Stimulated activated CD8-positive, alpha-beta memory T cell treated with anti-CD3 and anti-CD28 coated beads, Interleukin-12 subunit alpha, Interleukin-12 subunit beta, amount 100 ng/mL, for 1 hour (primary cell): ENCODE data around the gene KRT85.
"Not testable (repeated sequence)": the region's sequence is repeated elsewhere in the genome, so short reads cannot be mapped to it uniquely, and the experiment has no call there.

Experiments used
- DNase-seq: peaks from one replicate; pipeline ENCODE4 v3.0.0-alpha.2; 2020; ENCODE audit warnings: low read depth

KRT85 gene

DNA sequence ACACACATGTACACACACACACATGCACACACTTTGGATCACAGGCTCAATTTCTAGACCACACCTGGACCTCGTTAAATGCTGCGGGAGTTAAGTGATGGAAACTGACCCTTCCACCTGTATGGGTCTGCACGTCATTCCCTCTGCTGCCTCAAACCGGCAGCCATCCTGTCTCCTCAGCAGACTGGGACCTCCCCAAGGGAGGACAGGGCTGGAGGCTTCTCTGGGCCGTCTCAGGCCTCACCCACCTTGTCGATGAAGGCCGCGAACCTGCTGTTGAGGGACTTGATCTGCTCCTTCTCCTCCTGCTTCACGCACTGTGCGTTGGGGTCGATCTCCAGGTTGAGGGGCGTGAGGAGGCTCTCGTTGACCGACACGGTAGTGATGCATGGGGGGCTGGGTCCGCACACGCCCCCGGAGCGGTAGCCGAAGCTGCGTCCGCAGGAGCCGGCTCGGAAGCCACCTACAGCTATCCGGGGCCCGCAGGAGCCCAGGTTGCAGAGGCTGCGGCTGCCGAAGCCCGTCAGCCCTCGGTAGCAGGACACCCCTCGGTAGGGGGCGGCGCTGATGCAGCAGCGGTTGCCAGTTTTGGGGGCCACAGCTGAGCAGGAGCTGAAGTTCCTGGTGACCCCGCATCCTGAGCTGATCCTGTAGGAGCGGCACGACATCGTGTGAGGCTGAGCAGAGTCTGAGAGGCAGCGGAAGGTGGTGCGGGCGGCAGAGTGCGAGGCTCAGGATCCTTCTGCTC is at the start of gene KRT85:
Gene KRT85 (minus strand): TSS at position 744 of the 748 bp plus-strand sequence. CDS start 76 bp downstream, at position 668.
- DNase-seq = no peak

DNA sequence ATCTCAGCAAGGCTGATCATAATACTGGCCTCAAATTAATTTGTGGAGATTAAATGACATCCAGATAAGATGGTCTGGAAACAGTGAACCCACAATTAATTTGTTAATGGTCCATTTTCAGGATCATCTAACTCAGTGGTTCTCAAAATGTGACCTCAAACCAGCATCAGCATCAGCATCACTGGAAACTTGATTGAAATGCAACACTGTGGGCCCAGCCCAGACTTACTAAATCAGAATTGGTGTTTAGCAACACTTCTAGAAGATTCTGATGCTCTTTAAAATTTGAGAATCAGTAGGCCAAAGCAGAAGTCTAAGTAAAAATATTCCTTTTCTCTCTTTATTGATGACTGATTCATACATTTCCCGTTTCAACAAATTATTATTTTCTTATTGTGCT is 49.5 kb upstream of the KRT85 start:
- DNase-seq = no peak

DNA sequence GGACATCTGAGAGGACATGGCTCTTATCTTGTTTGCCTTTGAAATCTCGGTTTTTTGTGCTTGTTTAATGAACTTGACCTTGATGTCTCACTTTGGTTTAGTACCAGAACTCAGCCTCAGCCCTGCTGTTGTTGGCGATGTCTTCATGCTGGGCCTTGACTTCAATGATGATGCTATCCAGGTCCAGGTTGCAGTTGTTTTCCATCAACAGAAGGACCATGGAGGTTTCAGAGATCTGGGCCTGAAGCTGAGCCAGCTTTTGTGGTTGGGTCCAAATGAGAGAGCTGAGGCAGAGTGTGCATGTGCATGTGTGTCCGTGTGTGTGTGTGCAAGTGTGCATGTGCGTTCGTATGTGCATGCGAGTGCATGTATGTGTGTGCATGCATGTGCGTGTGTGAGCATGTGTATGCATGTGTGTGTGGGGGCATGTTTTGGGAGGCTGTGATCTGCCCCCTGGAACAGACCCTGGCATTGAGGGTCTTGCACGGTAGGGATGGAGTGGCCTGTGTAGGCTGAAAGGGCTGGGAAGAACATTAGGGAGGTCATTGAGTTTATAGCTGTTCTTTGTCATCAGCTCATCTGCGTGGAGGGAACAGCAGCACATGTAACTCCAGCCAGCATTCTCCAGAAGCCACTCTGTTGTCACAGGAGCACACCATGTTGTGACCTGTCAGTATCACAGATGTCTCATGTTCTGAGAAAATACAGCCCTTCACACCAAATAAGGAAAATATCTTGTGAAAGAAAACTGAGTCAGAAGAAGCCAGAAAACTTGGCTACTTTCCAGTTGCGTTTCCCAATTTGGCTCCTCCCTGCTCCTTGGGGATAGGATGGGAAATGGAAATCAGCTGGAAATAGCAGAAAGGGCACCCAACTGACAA is 48.8 kb upstream of the KRT85 start:
- DNase-seq = no peak

DNA sequence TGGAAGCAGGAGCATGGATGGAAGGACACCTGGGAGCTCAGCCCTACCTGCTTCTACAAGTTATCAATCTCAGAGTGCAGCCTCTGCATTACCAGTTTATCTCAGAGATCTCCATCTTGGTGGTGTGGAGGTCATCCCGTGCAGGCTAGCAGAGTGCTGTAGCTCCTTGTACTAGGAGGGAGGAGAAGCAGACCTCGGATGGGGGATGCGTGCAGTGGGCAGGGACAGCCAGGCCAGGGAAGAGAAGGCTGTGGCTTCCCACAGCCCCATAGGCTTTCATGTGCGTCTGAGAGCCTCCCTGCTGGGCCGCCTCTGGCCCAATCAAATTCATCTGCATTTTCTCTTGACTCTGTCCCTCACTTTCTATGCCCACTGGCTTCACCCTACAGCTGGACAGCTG is 47.7 kb upstream of the KRT85 start:
- DNase-seq = no peak

DNA sequence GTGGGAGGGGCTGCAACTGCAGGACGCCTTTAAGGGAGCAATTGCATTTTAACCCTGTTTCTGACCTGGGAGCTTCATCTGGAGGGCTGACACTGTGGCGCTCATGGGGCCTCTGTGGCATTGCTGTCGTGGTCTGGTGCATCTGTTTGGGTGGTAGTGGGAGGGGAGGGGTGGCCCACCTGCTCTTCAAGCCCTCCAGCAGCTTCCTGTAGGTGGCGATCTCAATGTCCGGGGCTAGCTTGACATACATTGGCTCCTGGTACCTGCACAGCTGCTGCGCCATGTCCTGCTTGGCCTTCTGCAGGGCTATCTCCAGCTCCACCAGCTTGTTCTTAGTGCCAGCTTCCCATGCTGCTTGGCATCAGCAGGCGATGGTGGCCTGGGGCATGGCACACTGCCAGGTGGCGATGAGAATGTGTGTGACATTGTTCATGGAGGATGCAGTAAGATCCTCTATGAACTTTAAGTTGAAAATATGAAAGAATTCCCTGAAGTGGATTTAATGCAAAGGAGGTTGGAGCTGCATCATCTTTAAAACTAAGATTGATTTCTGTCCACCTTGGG is 46.6 kb upstream of the KRT85 start:
- DNase-seq = no peak

DNA sequence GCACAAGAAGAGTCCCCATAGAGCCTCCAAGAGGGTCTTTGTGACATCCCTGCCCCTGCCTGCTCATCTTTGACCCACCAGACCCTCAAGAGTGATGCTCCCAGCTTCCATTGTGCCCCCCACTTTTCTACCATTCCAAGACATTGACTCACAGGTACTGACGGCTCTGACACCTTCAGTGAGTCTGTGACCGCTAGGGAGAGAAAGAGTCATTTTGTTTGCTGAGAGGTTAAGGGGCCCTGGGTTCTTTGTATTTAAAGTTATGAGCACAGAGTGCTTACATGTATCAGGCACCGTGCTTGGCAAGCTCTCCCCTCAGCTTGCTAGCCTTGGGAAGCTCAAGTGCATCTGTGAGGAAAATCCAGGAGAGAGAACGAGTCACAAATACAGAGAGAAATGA is 45.9 kb upstream of the KRT85 start:
- DNase-seq = no peak

DNA sequence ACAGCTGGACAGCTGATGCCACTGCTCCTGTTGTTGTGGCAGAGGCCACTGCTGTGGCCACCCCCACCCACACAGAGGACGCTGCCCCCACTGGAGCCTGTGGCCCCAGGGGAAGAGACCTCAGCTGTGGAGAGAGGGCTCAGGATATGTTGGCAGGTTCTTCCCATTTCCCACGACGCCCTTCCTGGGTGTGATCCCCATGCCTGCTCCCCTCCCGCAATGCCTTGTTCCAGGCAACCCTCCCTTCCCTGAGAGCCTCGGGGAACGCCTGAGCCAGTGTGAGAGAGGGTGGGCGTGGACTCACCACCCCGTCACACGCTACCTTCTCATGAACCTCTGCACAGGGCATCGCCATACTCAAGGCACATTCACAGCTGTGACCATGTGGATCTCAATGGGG is 44.5 kb upstream of the KRT85 start:
- no peak for DNase-seq

DNA sequence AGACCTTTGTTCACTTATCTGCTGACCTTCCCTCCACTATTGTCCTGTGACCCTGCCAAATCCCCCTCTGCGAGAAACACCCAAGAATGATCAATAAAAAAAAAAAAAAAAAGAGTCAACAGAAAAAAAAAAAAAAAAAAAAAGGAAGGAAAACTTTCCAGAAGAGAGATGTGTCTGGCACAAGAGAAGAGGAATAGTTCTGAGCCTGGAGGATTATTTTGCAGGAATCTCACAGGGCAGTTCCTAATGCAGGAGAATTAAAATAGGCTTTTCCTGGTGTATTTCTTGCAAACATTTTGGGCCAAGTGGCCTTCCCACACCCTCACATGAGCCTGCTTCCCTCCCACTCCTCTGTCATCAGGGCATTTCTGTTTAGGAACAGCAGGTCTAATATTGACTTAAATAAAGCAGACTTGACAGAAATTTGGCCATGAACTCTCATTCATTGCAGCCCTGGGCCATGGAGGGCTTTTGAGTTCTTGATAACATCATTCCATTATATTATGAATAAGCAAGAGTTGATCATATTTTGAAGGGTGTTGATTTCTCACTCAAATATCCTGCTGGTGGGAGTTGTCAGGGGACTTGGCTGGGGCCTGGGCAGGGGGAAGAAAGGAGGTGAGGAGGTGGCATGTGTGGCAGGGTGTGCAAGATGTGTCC is 43.4 kb upstream of the KRT85 start:
- DNase-seq = not testable (repeated sequence)

DNA sequence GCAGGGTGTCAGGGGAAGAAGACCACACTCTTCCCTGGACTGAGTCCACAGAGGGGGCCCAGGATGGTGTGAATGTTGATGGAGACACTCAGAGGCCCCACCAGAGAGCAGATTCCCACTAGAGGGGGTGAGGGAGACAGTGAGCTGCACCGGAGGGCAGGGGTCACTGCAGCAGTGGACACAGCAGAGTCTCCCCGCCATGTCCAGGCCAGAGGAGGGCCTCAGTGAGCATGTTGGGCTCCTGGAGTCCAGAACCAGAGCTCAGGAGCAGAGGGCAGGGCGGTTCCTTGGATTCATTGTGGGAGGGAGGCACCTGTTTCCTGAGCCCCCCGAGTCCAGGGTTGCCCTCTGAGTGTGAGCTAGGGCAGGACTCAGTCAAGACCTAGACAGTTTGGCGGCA is 40.6 kb upstream of the KRT85 start:
- DNase-seq = no peak

DNA sequence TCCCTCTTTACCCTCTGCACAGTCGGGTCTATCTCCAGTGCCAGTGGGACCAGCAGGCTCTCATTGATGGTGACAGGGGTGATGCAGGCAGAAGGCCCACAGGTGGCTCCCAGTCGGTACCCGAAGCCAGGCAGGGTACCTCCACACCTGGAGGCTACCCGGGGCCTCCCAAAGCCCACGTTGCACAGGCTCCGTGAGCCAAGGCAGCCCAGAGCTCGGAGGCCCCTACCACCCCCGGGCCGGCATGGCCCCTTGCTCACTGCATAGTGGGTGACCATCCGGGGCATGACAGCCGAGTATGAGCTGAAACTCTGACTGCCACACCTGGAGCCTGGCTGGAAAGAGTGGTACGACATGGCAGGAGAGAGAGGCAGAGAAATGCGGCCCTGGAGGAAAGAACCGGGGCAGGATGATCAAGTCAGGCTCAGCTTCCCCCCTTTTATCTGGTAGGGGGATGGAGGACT is 38.7 kb upstream of the KRT85 start, which contains the start of gene KRT82:
Gene KRT82 (minus strand): TSS at position 414 of the 464 bp plus-strand sequence. CDS start 58 bp downstream, at position 356.
- DNase-seq = no peak

DNA sequence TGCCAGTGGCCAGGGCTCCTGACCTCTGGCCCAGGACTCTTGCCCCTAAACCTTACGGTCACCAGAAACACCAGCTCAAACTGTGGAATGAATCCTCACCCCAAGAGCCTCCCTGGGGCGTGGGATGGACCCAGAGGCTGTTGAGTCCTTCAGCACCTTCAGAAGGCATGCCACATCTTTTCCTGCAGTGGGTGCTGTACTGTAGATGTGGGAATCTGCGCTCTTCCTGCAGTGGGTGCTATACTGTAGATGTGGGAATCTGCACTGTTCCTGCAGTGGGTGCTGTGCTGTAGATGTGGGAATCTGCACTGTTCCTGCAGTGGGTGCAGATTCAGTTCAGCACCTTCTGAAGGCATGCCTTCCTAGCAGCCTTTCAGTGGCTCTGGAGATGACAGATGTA is 37.7 kb upstream of the KRT85 start:
- DNase-seq = no peak

DNA sequence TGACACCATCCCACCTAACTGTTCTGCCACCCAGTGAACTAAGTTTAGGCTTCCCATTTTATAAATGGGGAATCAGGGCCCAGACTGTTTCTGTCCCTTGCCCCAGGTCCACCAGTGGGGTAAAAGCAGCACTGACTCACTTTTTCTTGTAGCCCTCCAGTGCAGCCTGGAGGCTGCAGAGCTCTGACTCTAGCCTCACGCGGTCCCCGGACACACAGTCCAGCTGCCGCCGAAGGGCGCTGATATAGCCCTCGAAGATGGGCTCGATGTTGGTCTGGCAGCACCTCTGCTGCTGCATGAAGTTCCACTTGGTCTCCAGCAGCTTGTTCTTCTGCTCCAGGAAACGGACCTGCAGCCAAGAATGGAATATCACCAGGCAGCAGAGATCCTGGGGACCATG is 36.3 kb upstream of the KRT85 start:
- DNase-seq = no peak

DNA sequence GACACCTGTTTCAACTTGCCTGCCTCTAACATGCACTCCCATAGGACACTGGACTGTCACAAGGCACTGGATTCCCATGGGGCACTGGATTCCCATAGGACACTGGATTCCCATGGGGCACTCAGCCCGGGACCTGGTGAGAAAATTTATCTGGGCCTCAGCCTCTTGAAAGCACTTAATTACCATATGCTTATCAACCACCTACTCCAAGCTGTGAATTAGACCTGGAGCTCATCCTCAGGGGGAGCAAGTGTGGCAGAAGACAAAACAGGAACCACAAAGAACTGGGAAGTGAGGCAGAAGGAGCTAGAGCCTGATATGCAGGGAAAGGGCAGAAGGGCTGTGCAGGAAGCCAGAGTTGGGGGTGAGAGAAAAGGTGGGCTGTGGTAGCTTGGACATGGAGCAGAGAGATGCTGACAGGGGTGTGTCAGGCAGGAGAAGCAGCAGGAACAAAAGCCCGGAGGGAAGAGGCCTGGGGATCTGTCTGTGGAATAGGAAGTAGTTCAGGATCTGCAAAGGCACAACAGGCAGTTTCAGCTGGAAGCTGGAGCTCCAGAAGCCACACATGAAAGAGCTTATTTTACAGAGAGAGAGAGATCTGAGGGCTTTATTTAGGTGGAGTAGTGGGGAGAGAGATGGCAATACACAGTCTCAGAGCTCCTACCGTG is 35.7 kb upstream of the KRT85 start:
- no peak for DNase-seq

DNA sequence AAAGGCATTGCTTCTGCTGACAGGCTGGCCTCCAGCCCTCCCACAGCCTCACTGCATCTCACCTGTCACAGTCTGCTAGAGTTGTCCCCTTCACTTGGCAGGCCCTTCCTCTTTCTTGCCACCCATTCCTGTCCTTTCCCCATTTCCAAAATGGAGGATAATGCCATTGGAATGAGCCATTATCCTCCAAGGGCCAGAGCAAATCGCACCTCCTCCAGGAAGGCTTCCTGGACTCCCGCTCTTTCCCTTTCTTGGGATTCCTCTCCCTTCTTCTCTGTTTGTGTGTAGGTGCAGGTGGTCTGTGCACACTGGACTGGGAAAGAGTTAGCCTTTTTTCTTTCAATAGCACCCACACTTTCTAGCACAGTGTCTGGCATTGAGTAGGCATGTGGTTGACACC is 35.1 kb upstream of the KRT85 start:
- DNase-seq = no peak

DNA sequence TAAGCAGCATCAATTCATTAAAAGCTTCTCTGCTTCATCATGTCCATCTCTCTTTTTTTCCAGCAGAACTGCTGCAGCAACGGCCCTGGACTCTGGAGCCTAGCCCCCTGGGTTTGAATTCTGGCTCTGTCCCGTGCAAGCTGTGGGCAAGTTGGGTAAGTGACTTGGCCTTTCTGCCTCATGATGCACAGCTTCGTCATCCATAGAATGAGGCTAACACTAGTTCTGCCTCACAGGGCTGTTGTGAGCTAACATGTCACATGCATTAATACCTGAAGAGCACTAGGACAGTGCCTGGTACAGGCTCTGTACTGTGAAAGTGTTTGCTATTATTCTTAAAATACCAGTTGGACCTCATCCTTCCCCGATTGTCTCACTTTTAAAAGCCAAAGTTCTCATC is 34.6 kb upstream of the KRT85 start:
- DNase-seq = no peak

DNA sequence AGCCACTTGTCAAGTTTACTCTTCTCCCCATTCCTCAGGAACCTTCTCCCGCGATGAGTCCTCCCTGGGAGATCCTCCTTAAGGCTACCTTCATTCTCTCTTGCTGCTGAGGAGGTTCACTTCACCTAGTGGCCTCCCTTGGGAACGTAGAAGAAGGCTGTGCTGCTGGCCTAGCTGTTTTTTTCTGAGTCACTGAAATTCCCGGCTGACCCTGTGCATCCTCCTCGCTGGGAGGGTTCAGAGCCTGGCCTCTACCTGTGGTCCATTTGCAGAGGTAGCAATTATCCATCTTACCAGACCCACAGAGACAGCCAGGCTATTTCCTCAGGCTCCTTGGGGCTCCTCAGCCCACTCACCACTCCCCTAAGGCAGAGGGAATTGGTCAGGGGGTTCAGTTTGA is 34.2 kb upstream of the KRT85 start:
- DNase-seq = no peak

DNA sequence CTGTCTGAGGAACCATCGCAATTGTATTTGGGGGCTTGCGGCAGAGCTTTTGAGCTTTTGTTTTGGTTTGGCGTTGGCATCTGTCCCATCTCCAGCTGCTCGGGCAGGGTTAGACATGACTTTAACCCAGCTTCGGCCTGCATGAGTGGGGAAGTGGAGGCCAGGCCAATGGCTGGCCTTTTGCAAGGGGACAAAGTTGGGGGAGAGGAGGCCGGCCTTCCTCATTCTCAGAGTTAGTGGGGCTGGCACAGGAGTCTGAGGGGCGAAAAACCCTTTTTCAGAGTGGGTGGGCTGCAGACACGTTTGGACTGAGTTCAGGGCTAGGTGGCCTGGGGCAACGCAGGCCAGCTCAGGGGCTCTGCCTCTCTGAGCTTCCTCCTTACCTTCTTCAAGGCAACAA is 33.6 kb upstream of the KRT85 start:
- no peak for DNase-seq

DNA sequence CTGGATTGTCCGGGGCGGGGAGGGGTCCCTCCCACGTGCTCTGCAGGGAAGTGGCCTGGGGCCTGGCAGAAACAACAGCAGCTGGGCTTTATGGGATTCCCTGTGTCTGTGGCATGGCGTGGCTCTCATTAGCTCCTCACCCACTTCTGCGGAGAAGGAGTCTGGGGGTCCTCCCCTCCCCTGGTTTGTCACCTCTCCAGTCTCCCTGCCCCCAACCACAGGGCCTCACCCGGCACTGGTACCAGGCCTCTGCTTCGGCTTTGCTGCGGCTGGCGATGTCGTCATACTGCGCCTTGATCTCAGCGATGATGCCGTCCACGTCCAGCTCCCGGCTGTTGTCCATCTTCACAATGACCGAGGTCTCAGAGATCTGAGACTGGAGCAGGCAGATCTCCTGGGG is 32.5 kb upstream of the KRT85 start:
- no peak for DNase-seq

DNA sequence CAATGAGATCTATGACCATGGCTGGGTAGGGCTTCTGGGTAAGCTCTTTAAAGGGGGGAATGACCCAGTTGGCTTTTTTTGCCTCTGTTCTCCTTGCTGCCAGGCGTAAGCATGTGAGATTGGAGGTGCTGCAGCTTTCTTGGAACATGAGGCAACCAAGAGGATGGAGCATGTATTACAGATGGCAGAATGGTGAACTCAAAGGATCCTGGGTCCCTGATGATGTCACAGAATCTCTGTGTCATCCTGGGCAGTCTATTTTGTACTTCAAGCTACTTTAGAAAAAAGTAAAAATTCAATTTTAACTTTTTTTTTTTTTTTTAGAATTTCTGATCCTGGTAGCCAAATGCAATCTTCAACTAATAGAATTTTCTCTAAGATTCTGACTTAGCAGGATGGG is 30.9 kb upstream of the KRT85 start:
- DNase-seq = no peak

DNA sequence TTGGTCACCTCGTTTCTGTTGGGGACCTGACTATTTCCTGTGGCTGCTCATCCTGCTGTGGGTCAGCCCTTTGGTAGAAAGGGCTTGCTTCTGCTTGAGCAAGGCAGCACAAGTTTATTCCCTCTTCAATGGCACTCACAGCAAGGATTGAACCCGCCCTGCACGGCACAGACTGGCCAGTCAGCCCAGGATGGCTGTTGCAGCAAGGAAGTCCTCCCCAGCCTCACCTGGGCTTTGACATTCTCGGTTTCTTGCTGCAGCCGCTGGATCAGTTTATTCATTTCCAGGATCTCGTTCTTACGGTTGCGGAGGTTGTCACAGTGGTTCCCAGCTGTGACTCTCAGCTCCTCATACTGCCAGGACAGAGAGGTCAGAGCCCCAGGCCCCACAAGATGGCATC is 29.4 kb upstream of the KRT85 start:
- no peak for DNase-seq

DNA sequence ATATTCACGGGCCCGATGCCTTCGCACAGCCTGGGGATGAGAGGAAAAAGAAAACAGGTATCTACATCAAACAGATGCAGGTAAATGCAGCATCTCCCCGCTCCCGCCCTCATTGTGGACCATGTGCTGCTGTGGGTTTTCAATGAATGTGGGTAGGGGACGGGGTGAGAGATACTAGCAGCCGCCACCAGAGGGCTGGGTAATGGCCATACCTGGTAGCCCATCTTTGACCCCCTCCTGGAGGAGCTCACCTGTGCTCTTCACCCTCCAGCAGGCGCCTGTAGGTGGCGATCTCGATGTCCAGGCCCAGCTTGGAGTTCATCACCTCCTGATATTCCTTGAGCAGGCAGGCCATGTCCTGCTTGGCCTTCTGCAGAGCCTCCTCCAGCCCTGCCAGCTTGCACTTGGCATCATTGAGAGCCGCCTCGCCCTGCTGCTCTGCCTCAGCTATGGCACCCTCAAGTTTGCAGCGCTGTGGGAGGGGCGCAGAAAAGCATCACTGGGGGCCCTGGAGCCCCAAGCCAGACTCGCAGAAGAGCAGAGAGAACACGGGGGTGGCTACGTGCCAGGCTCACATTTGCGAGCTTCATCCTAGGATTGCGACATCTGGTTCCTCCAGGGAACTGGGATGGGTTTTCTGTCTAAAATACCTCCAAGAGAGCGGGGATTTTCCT is 28.6 kb upstream of the KRT85 start:
- no peak for DNase-seq
